Uterus (tissue), 4 donors: ENCODE measurements around the gene TOMM7. TPM values are rescaled to one million over a fixed set of nuclear protein-coding genes. Genes with fewer than 3 reads are reported as not detected.

Experiments
- DNase-seq, 2 donors: peaks; one replicate each; pipeline ENCODE4 v3.0.0-alpha.2; 2019 to 2020
- H3K27ac ChIP-seq, 2 donors: fragments of 200-600 bp; sonication (generic); 1 replicate in 1 of 2; 2 replicates in 1 of 2; pipeline ENCODE4 v1.5.1; 2016 to 2018
- H3K27me3 ChIP-seq, 2 donors: fragments of 200-600 bp; sonication (generic); one replicate each; pipeline ENCODE4 v1.5.1; 2018 to 2019; ENCODE audit warnings: control low read depth in 1 of 2
- H3K36me3 ChIP-seq, 2 donors: fragments of 200-600 bp; sonication (generic); one replicate each; pipeline ENCODE4 v1.5.1; 2019; ENCODE audit warnings: control low read depth in 1 of 2
- H3K4me1 ChIP-seq, 2 donors: fragments of 200-600 bp; sonication (generic); one replicate each; pipeline ENCODE4 v1.5.1; 2018 to 2019; ENCODE audit warnings: control low read depth in 1 of 2
- H3K4me3 ChIP-seq, 2 donors: fragments of 200-600 bp; sonication (generic); 1 replicate in 1 of 2; 2 replicates in 1 of 2; pipeline ENCODE4 v1.5.1; 2018 to 2019; ENCODE audit warnings: mild to moderate bottlenecking in 1 of 2
- H3K9me3 ChIP-seq, 2 donors: fragments of 200-600 bp; sonication (generic); one replicate each; pipeline ENCODE4 v1.5.1; 2019; ENCODE audit warnings: control low read depth in 1 of 2
- CTCF ChIP-seq, 4 experiments: fragments of 200-600 bp in 2 of 4; fragments of 450-650 bp in 2 of 4; sonication (generic) in 2 of 4; IDR thresholded peaks; one replicate each; pipeline ENCODE4 v1.5.1; 2016 to 2019; ENCODE audit warnings: antibody characterized with exemption in 4 of 4, mild to moderate bottlenecking in 2 of 4, moderate library complexity in 1 of 4
- POLR2A ChIP-seq, 2 donors: fragments of 450-650 bp; IDR thresholded peaks; one replicate each; pipeline ENCODE4 v1.6.1; 2016; ENCODE audit warnings: antibody characterized with exemption in 2 of 2, mild to moderate bottlenecking in 1 of 2, moderate library complexity in 1 of 2
- intact Hi-C: fragments of 100-400 bp; cut with DNase I; formaldehyde crosslinking; loops from one replicate; pipeline ENCODE4 v1.15.1; 2023; ENCODE audit warnings: low total_unique reads
- total RNA-seq, 4 donors: library from RNA; depleted of rRNA in 3 of 4; stranded (reverse); fragments of >200 nt in 3 of 4; gene quantifications; one replicate each; pipeline versions ENCODE4 v1.1.0 to v1.2.4, GENCODE V29; 2014 to 2023
- donor health status: DM: yes; HTN: yes; CAD: no.

TOMM7 gene
- total RNA-seq, 4 donors from 2014 or later = 73.0 to 411 (median 210) TPM

DNA sequence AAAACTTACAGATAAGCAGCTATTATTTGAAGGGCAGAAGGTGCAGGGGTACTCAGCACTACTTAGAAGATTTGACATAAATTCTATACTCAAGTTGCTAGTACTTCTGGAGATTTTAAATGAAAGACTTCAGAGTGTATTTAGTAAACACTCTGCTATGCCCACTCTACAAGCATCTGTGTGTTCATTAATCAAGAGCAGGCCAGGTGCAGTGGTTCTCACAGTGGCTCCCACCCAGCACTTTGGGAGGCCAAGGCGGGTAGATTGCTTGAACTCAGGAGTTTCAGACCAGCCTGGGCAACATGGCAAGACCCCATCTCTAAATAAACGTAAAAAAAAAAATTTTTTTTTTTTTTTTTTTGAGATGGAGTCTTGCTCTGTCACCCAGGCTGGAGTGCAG lies 38.9 kb upstream of the TOMM7 start:
- no peaks in the 10 kb centered on the region for H3K9me3 ChIP-seq
- H3K4me1 ChIP-seq = peaks cover 0 to 5% of the 10 kb centered on the region in 2 donors
- intact Hi-C loops = no loop called here
- H3K4me3 ChIP-seq = no peak overlapping the region
- peak overlapping the region in 1 of 2 donors; percentile 79 for H3K27ac ChIP-seq
- TF ChIP-seq CTCF (IDR thresholded peaks at IDR 0.05) (no peak), POLR2A (IDR thresholded peaks at IDR 0.05) (no peak)
- H3K36me3 ChIP-seq = no peaks in the 10 kb centered on the region
- no peaks in the 10 kb centered on the region for H3K27me3 ChIP-seq
- DNase-seq = no peak

- Histone ChIP-seq H3K9me3 (no peaks in the 10 kb centered on the region), H3K27ac (peak overlapping the region; percentile 44 to 79)
- TF ChIP-seq CTCF (IDR thresholded peaks at IDR 0.05) = no peak
- no peak for TF ChIP-seq POLR2A (IDR thresholded peaks at IDR 0.05)
Measured at GRCh38 chr7:22860784-22861482, 38.3 kb upstream of the TOMM7 start.

GRCh38 chr7:22860337-22860736 lies 37.7 kb upstream of the TOMM7 start:
- DNase-seq = no peak
- H3K36me3 ChIP-seq = no peaks in the 10 kb centered on the region
- H3K27ac ChIP-seq = peak overlapping the region; percentile 44 to 79
- no peak for TF ChIP-seq POLR2A (IDR thresholded peaks at IDR 0.05)
- TF ChIP-seq CTCF (IDR thresholded peaks at IDR 0.05) = no peak
- no peak overlapping the region for H3K4me3 ChIP-seq
- peaks cover 0 to 5% of the 10 kb centered on the region in 2 donors for H3K4me1 ChIP-seq
- no peaks in the 10 kb centered on the region for H3K27me3 ChIP-seq
- intact Hi-C loops = no loop called here
- H3K9me3 ChIP-seq = no peaks in the 10 kb centered on the region

More at GRCh38 chr7:22860784-22861482, 38.3 kb upstream of the TOMM7 start:
- DNase-seq = no peak
- Histone ChIP-seq H3K4me1 (peaks cover 0 to 5% of the 10 kb centered on the region in 2 donors), H3K27me3 (no peaks in the 10 kb centered on the region), H3K36me3 (no peaks in the 10 kb centered on the region), H3K4me3 (no peak overlapping the region)
- intact Hi-C loops = no loop called here

DNA sequence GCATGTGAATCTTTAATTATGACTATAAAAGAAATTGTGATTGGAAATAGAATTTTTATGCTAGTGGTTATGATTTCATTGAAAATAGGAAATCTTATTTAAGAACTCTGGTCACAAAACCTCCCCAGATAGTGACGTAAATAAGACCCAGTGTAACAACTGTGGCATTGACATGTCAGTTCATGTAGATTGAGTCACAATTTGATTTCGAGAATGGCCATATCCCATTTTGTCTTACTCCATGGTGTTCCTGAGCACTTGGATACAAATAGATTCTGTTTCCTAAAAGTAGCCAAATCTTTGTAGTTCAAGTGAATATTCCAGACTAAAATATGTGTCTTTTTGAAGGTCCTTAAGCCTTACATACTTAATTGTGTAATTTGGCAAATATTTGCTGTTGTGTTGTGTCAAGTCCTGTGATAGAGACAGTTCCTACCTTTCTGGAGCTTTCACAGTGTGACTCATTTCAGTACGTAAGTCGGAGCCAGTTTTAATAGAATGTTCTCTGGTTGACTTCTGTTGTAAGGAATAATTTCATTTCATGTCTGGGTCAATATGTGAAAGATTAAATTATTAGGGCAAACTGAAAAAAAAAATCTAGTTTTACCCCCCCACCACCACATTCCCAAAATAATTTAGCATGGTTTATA lies 37.1 kb upstream of the TOMM7 start:
- Histone ChIP-seq H3K27ac (peak overlapping the region; percentile 44 to 79), H3K4me1 (no peaks in the 10 kb centered on the region), H3K9me3 (no peaks in the 10 kb centered on the region), H3K4me3 (no peak overlapping the region), H3K36me3 (no peaks in the 10 kb centered on the region), H3K27me3 (no peaks in the 10 kb centered on the region)
- no peak for DNase-seq
- TF ChIP-seq CTCF (IDR thresholded peaks at IDR 0.05) = no peak
- no peak for TF ChIP-seq POLR2A (IDR thresholded peaks at IDR 0.05)
- intact Hi-C loops = no loop called here
